SK-N-MC (cell line): Measurements from ENCODE around the gene JAK1.

Experiments used
- EZH2 ChIP-seq: fragments of 200-600 bp; sonication (generic); IDR thresholded peaks from one replicate; pipeline ENCODE4 v1.6.1; 2017; ENCODE audit warnings: antibody characterized with exemption
- FOXP2 ChIP-seq: optimal IDR thresholded peaks from 2 replicates; pipeline ENCODE3; 2011; ENCODE audit warnings: mild to moderate bottlenecking, moderate library complexity; ENCODE audit not compliant: insufficient read depth; ENCODE audit errors: extremely low read length, control extremely low read depth
- POLR2AphosphoS5 ChIP-seq: IDR thresholded peaks from 2 replicates; pipeline ENCODE4 v1.6.1; 2012; ENCODE audit warnings: mild to moderate bottlenecking, low read depth, low read length, borderline replicate concordance

DNA sequence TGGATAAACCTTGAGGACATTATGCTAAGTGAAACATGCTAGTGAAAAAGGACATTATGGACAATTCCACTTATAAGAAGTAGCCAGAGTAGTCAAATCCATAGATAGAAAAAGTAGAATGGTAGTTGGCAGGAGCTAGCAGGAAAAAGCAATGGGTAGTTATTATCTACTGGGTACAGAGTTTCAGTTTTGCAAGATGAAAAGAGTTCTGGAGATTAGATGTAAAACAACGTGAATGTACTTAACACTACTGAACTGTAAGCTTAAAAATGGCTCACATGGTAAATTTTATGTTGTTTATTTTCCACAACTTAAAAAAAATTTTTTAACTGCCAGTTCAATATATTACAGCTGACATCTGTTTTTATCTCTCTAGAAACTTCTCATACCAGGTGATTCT, 19.4 kb downstream of the JAK1 start:
- TF ChIP-seq POLR2AphosphoS5 (no peak), EZH2 (no peak), FOXP2 (no peak)
